ENCODE data around the gene DPPA3. TPM values are rescaled to one million over a fixed set of nuclear protein-coding genes. Genes with fewer than 3 reads are reported as not detected.
"Not testable (repeated sequence)": the region's sequence is repeated elsewhere in the genome, so short reads cannot be mapped to it uniquely, and the experiment has no call there.

DPPA3 gene
- total RNA-seq, result not detected

DNA sequence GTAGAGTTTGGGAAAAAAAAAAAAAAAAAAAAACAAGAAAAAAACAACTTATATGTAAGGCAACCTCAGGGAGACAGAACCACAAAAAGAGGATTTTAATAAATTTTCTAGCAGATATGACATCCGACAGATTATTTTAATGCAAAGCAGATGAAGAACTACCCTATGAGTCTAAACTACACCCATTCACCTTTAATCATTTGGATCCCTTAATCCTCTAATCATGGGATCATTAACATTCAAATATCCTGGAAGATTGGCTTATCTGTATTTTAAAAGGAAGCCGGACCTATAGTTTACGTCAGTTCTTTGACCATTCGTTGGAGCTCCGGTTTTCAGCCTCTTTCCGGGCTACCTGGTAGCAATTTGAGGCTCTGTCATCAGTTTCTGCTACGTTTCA lies at the start of gene DPPA3:
TSS of gene DPPA3 (plus strand) at position 301 of the 400 bp plus-strand sequence. CDS start 138 bp downstream, outside the sequence.
- DNase-seq (ENCODE audit: extremely low spot score in 2 of 2), result no peak
- intact Hi-C loops (cut with DNase I), result no loop called here
- no peaks in the 10 kb centered on the region for H3K27me3 ChIP-seq
- no peaks in the 10 kb centered on the region for H3K4me1 ChIP-seq
- no peaks in the 10 kb centered on the region for H3K9me3 ChIP-seq
- no peak for TF ChIP-seq POLR2AphosphoS5 (IDR thresholded peaks at IDR 0.05; ENCODE audit: insufficient read depth in 1 of 2, low read depth in 1 of 2)
- no peak within 1 kb of the TSS for H3K27ac ChIP-seq
- H3K4me3 ChIP-seq, result no peak within 1 kb of the TSS
- no peaks in the 10 kb centered on the region for H3K36me3 ChIP-seq

DNA sequence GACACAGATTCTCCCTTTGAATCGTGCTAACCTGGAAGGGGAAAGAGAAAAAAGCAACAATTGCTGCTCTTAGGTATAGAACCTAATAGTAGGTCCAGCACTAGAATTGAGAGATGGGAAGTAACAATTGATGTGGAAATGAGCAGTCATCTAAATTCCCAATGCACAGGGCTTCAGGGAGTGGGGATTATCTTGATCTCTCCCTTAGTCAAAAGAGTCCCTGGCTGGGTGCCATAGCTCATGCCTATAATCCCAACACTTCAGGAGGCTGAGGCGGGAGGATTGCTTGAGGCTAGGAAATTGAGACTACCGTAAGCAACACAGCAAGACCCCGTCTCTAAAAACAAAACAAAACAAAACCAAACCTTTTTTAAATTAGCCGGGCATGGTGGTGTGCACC lies 49.5 kb upstream of the DPPA3 start:
- Histone ChIP-seq H3K9me3 (no peaks in the 10 kb centered on the region), H3K4me3 (no peak overlapping the region), H3K4me1 (no peaks in the 10 kb centered on the region), H3K36me3 (no peaks in the 10 kb centered on the region), H3K27ac (no peak overlapping the region), H3K27me3 (no peaks in the 10 kb centered on the region)
- TF ChIP-seq POLR2AphosphoS5 (IDR thresholded peaks at IDR 0.05; ENCODE audit: insufficient read depth in 1 of 2, low read depth in 1 of 2) (no peak), POLR2A (IDR thresholded peaks at IDR 0.05) (no peak), CTCF (IDR thresholded peaks at IDR 0.05) (no peak)
- intact Hi-C loops (cut with DNase I), result no loop called here
- no peak for DNase-seq (ENCODE audit: extremely low spot score in 2 of 2)

- H3K36me3 ChIP-seq, result no peaks in the 10 kb centered on the region
- H3K4me3 ChIP-seq, result no peak overlapping the region
- intact Hi-C loops (cut with DNase I), result no loop called here
- no peaks in the 10 kb centered on the region for H3K27me3 ChIP-seq
- H3K9me3 ChIP-seq, result no peaks in the 10 kb centered on the region
- no peak for TF ChIP-seq CTCF (IDR thresholded peaks at IDR 0.05)
- no peak for TF ChIP-seq POLR2AphosphoS5 (IDR thresholded peaks at IDR 0.05; ENCODE audit: insufficient read depth in 1 of 2, low read depth in 1 of 2)
- no peak for TF ChIP-seq POLR2A (IDR thresholded peaks at IDR 0.05)
- DNase-seq (ENCODE audit: extremely low spot score in 2 of 2), result no peak
- H3K27ac ChIP-seq, result no peak overlapping the region
- H3K4me1 ChIP-seq, result no peaks in the 10 kb centered on the region
Observed at GRCh38 chr12:7666595-7666994, 44.6 kb upstream of the DPPA3 start.

DNA sequence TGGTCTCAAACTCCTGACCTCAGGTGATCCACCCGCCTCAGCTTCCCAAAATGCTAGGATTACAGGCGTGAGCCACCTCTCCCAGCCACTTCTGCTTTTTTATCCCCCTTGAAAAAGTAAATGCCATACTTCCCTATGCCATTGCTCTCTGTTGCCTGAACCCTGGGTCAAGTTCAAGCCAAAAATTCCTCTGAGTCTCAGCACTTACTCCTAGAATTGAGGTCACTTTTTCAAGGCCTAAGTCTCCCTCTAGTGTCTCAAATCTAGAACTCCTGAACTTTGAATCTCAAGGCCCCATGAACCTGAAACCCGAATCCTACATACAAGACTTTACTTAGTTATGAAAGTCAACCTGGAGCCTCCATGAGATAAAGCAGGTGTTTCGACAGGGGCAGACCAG lies 44.1 kb upstream of the DPPA3 start:
- intact Hi-C loops (cut with DNase I), result no loop called here
- TF ChIP-seq POLR2A (IDR thresholded peaks at IDR 0.05) (no peak), POLR2AphosphoS5 (IDR thresholded peaks at IDR 0.05; ENCODE audit: insufficient read depth in 1 of 2, low read depth in 1 of 2) (no peak), CTCF (IDR thresholded peaks at IDR 0.05) (no peak)

DNA sequence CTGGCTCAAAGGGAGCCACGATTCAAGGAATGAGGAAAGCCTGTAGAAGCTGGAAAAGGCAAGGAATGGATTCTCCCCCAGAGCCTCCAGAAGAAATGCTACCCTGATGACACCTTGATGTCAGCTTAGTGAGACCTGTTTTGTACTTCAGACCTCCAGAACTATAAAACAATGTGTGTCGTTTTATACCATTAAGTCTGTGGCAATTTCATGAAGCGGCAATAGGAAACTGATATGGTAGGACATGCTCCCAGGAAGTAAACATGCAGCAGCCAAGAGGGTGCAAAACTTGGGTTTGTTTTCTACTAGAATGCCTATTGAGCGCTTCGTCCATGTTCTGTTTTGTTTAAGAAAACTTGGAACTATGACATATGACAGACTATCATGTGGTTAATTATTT lies 43.1 kb upstream of the DPPA3 start:
- no peaks in the 10 kb centered on the region for H3K4me1 ChIP-seq
- H3K9me3 ChIP-seq, result no peaks in the 10 kb centered on the region
- no peak overlapping the region for H3K4me3 ChIP-seq
- no peak for TF ChIP-seq CTCF (IDR thresholded peaks at IDR 0.05)
- no peak for TF ChIP-seq POLR2AphosphoS5 (IDR thresholded peaks at IDR 0.05; ENCODE audit: insufficient read depth in 1 of 2, low read depth in 1 of 2)
- no peak for TF ChIP-seq POLR2A (IDR thresholded peaks at IDR 0.05)
- no peaks in the 10 kb centered on the region for H3K27me3 ChIP-seq
- H3K27ac ChIP-seq, result no peak overlapping the region
- no peak for DNase-seq (ENCODE audit: extremely low spot score in 2 of 2)
- no peaks in the 10 kb centered on the region for H3K36me3 ChIP-seq
- intact Hi-C loops (cut with DNase I), result no loop called here

More for the DNA sequence above, 44.1 kb upstream of the DPPA3 start:
- H3K9me3 ChIP-seq, result no peaks in the 10 kb centered on the region
- no peak overlapping the region for H3K4me3 ChIP-seq
- H3K27ac ChIP-seq, result no peak overlapping the region
- no peaks in the 10 kb centered on the region for H3K27me3 ChIP-seq
- H3K4me1 ChIP-seq, result no peaks in the 10 kb centered on the region
- H3K36me3 ChIP-seq, result no peaks in the 10 kb centered on the region
- DNase-seq (ENCODE audit: extremely low spot score in 2 of 2), result no peak

DNA sequence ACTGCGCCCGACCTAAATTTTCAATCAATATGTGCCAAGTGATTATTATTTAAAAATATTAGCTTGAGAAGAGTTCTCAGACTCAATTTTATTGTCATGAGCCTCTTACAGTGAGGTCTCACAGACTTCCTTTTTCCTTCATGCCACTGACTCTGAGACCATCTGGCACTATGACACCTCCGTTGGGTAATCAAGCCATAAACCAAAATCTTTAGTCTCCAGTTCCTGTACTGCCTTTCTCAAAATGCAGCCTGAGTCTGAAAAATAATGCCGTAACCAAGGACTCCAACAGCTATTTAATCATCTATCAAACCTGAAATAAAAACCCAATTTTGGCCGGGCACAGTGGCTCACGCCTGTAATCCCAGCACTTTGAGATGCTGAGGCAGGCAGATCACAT lies 35.8 kb upstream of the DPPA3 start:
- H3K27ac ChIP-seq; DNase-seq (ENCODE audit: extremely low spot score in 2 of 2); H3K4me3 ChIP-seq; H3K4me1 ChIP-seq; intact Hi-C loops (cut with DNase I); H3K36me3 ChIP-seq; H3K27me3 ChIP-seq; H3K9me3 ChIP-seq: not testable (repeated sequence)

DNA sequence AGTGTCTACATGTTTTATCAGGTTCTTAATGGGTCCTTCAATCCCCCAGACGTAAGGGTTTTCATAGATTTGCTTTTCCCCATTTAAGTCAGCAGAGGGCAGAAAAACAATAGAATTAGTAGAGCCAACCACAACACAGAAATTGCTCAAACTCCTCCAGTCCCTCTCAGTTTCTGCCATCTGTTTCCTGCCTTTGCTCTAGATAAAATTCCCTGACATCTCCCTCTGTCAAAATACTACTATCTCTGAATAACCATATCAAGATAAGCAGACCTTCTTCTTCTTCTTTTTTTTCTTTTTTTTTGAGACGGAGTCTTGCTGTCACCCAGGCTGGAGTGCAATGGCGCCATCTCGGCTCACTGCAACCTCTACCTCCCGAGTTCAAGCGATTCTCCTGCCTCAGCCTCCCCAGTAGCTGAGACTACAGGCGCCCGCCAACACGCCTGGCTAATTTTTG lies 33.8 kb upstream of the DPPA3 start:
- intact Hi-C loops (cut with DNase I); H3K4me1 ChIP-seq; H3K9me3 ChIP-seq; H3K36me3 ChIP-seq; H3K27me3 ChIP-seq; H3K27ac ChIP-seq; H3K4me3 ChIP-seq; DNase-seq (ENCODE audit: extremely low spot score in 2 of 2): not testable (repeated sequence)
